Ovary (tissue), 9 donors: ENCODE measurements around the gene DIRAS1. TPM values are rescaled to one million over a fixed set of nuclear protein-coding genes. Genes with fewer than 3 reads are reported as not detected.
"Not testable (repeated sequence)": the region's sequence is repeated elsewhere in the genome, so short reads cannot be mapped to it uniquely, and the experiment has no call there.

Source experiments
- DNase-seq, 5 donors: peaks; one replicate each; pipeline ENCODE4 v3.0.0-alpha.2; 2019 to 2020
- H3K27ac ChIP-seq, 2 donors: fragments of 200-600 bp; one replicate each; pipeline versions ENCODE4 v1.5.1 to v1.8.0; 2019 to 2022
- H3K27me3 ChIP-seq: fragments of 200-600 bp; one replicate; pipeline ENCODE4 v1.8.0; 2022
- H3K36me3 ChIP-seq: fragments of 200-600 bp; sonication (generic); one replicate; pipeline ENCODE4 v1.5.1; 2019
- H3K4me1 ChIP-seq: one replicate; pipeline ENCODE4 v1.8.1; 2013; ENCODE audit warnings: mild to moderate bottlenecking, moderate library complexity; ENCODE audit not compliant: insufficient read depth
- H3K4me3 ChIP-seq: fragments of 200-600 bp; sonication (generic); one replicate; pipeline ENCODE4 v1.5.1; 2017
- H3K9me3 ChIP-seq, 2 donors: fragments of 200-600 bp in 1 of 2; sonication (generic) in 1 of 2; one replicate each; pipeline versions ENCODE4 v1.5.1 to v1.8.1; 2013 to 2019; ENCODE audit warnings: mild to moderate bottlenecking in 1 of 2, moderate library complexity in 1 of 2
- EP300 ChIP-seq: sonication (generic); formaldehyde crosslinking; IDR thresholded peaks from one replicate; pipeline ENCODE4 v1.6.1; 2017; ENCODE audit warnings: antibody characterized with exemption
- POLR2A ChIP-seq: fragments of 450-650 bp; IDR thresholded peaks from one replicate; pipeline ENCODE4 v1.6.1; 2017; ENCODE audit warnings: antibody characterized with exemption, mild to moderate bottlenecking, moderate library complexity
- WGBS, 3 donors: extraction: QIAGEN DNeasy Blood & Tissue Kit in 1 of 3; methylation state at CpG; one replicate each; pipeline versions ENCODE4 v1.1.5 to v1.1.7; 2013 to 2017; 5-methylcytosine and 5-hydroxymethylcytosine counted together
- intact Hi-C, 4 donors: fragments of 100-400 bp; cut with DNase I; formaldehyde crosslinking; loops; one replicate each; pipeline versions ENCODE4 v1.11.0 to v1.15.1; 2022 to 2023
- polyA plus RNA-seq, 2 donors: library from polyadenylated mRNA; stranded (reverse); fragments of 200-250 nt in 1 of 2; fragments of 350-450 nt in 1 of 2; fragmentation: Illumina TruSeq in 1 of 2; extraction: RNeasy Lipid Tissue Mini Kit (QIAGEN cat#74804) in 1 of 2; gene quantifications; one replicate each; pipeline ENCODE4 v1.2.3, GENCODE V29; 2013 to 2014
- total RNA-seq, 7 donors: library from RNA; depleted of rRNA in 2 of 7; stranded (reverse); fragments of >200 nt in 2 of 7; fragmentation: NEBNext Ultra II Directional in 3 of 7; extraction: Animal tissue kit (Norgen Biotek cat#: 25700) in 3 of 7; gene quantifications; one replicate each; pipeline versions ENCODE4 v1.1.0 to v1.2.4, GENCODE V29; 2016 to 2023
- TF ChIP-seq, protein P1 (sequence below), 3 donors: fragments of 450-650 bp in 2 of 3; fragments of 200-600 bp in 1 of 3; IDR thresholded peaks; one replicate each; pipeline versions ENCODE4 v1.5.1 to v1.8.0; 2016 to 2022; ENCODE audit warnings: antibody characterized with exemption in 3 of 3, mild to moderate bottlenecking in 1 of 3
- donor health status: DM: no; HTN: no; CAD: no; lungs with moderate emphysema.
- donor health status: DM: no; HTN: no; CAD: no.
- donor health status: Bipolar disorder and iron deficiency.
- donor health status: DM: yes; HTN: yes; CAD: no.
- donor health status: DM: no; HTN: no; CAD: no.
- donor health status: DM: yes; HTN: yes; CAD: no.

The DIRAS1 gene
- total and polyA plus RNA-seq, 9 donors, result 0.24 to 16.0 (median 5.7) TPM

DNA sequence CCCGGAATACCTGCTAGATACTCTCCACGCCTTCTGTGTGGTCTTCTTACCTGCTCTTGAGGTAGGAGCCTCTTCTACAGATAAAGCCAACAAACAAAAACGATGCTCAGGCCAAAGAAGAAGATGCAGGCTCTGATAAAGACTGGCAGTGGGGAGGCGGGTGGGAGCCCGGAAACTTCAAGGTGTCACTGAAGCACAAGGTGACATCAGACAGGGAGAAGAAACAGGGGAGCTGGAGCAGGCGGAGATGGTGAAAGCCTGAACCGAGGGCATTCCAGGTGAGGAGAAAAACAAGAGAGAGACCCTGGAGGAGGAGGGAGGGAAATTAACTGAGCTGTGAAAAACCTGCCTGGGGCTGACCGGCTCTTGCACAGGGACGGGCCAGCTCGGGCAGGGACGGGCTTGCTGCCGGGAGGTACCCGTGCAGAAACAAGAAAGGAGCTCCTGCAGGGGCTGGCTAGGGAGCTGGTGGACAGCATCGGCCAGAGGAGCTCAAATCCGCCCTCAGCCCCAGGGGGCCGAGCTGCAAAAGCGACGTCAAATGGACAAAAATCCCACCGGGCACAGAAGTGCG is 37.7 kb downstream of the DIRAS1 start:
- no peak for DNase-seq
- 85 to 89% (median 86%) methylated on average over 20 of the region's 20 CpGs for WGBS, 3 donors
- TF ChIP-seq, protein P1, sequence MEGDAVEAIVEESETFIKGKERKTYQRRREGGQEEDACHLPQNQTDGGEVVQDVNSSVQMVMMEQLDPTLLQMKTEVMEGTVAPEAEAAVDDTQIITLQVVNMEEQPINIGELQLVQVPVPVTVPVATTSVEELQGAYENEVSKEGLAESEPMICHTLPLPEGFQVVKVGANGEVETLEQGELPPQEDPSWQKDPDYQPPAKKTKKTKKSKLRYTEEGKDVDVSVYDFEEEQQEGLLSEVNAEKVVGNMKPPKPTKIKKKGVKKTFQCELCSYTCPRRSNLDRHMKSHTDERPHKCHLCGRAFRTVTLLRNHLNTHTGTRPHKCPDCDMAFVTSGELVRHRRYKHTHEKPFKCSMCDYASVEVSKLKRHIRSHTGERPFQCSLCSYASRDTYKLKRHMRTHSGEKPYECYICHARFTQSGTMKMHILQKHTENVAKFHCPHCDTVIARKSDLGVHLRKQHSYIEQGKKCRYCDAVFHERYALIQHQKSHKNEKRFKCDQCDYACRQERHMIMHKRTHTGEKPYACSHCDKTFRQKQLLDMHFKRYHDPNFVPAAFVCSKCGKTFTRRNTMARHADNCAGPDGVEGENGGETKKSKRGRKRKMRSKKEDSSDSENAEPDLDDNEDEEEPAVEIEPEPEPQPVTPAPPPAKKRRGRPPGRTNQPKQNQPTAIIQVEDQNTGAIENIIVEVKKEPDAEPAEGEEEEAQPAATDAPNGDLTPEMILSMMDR (IDR thresholded peaks at IDR 0.05), result no peak
- TF ChIP-seq POLR2A (no peak), EP300 (no peak)
- Histone ChIP-seq H3K9me3 (no peaks in the 10 kb centered on the region), H3K4me1 (peaks cover 2% of the 10 kb centered on the region), H3K27me3 (no peaks in the 10 kb centered on the region), H3K27ac (no peak overlapping the region), H3K36me3 (no peaks in the 10 kb centered on the region), H3K4me3 (no peak overlapping the region)
- intact Hi-C loops, result no loop called here

DNA sequence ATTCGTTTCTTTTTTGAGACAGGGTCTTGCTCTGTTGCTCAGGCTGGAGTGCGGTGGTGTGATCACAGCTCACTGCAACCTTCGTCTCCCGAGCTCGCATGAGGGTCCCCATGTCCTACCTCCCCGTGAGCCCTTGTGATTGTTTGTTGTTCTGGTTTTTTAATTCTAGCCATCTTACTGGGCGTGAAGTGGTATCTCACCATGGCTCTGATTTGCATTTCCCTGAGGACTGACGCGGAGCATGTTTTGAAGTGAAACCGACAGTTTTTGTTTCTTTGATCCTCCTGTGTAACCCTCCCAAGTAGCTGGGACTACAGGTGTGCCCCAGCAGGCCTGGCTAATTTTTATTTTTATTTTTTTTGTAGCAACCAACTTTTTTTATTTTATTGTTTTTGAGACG is 40.4 kb downstream of the DIRAS1 start:
- no peaks in the 10 kb centered on the region for H3K27me3 ChIP-seq
- peaks cover 5% of the 10 kb centered on the region for H3K4me1 ChIP-seq
- 85 to 93% (median 93%) methylated on average over 11 of the region's 11 CpGs for WGBS, 3 donors
- no peaks in the 10 kb centered on the region for H3K36me3 ChIP-seq
- intact Hi-C loops, result no loop called here
- TF ChIP-seq EP300 (no peak), POLR2A (no peak)
- TF ChIP-seq, protein P1 (IDR thresholded peaks at IDR 0.05), result no peak
- no peaks in the 10 kb centered on the region for H3K9me3 ChIP-seq
- no peak overlapping the region for H3K4me3 ChIP-seq
- DNase-seq, result no peak
- no peak overlapping the region for H3K27ac ChIP-seq

DNA sequence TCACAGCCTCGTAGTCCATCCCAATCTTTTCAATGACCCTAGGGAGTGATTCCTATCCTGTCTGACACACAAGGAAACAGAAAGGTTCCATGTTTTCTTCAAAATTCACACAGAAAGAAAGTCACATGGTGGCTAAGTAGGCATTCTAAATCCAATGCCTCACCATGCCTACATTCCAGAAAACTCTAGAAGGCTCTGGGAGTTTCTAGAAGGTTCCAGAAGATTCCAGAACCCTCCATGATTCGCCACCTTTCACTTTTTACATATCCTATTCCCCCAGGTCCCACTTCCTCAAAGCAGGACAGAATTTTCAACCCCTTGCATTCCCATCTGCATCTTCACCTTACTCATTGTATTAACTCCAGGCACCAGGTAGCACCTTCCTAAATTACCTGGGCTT is 41.7 kb downstream of the DIRAS1 start:
- WGBS, 3 donors, result 49 to 98% (median 94%) methylated on average over 2 of the region's 2 CpGs
- Histone ChIP-seq H3K27ac (no peak overlapping the region), H3K27me3 (no peaks in the 10 kb centered on the region)

DNA sequence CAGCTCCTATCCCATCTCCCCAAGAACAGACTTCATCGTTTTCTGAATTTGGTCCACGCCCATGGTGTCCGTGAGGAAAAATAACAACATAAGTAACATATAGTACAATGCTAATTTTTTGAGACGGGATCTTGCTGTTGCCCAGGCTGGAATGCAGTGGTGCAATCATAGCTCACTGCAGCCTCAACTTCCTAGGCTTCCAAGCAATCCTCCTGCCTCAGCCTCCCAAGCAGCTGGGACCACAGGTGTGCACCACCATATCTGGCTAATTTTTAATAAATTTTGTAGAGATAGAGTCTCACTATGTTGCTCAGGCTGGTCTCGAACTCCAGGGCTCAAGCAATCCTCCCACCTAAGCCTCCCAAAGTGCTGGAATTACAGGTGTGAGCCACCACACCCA is 42.2 kb downstream of the DIRAS1 start:
- H3K9me3 ChIP-seq, DNase-seq, H3K4me1 ChIP-seq, H3K4me3 ChIP-seq, H3K36me3 ChIP-seq, intact Hi-C loops, H3K27ac ChIP-seq, H3K27me3 ChIP-seq: not testable (repeated sequence)
- 73 to 94% (median 91%) methylated on average over 5 of the region's 5 CpGs for WGBS, 3 donors

More for the DNA sequence above, 41.7 kb downstream of the DIRAS1 start:
- intact Hi-C loops, result no loop called here
- no peaks in the 10 kb centered on the region for H3K36me3 ChIP-seq
- TF ChIP-seq POLR2A (no peak), EP300 (no peak)
- TF ChIP-seq, protein P1 (IDR thresholded peaks at IDR 0.05), result no peak
- no peak for DNase-seq
- peaks cover 7% of the 10 kb centered on the region for H3K4me1 ChIP-seq
- no peak overlapping the region for H3K4me3 ChIP-seq
- no peaks in the 10 kb centered on the region for H3K9me3 ChIP-seq

DNA sequence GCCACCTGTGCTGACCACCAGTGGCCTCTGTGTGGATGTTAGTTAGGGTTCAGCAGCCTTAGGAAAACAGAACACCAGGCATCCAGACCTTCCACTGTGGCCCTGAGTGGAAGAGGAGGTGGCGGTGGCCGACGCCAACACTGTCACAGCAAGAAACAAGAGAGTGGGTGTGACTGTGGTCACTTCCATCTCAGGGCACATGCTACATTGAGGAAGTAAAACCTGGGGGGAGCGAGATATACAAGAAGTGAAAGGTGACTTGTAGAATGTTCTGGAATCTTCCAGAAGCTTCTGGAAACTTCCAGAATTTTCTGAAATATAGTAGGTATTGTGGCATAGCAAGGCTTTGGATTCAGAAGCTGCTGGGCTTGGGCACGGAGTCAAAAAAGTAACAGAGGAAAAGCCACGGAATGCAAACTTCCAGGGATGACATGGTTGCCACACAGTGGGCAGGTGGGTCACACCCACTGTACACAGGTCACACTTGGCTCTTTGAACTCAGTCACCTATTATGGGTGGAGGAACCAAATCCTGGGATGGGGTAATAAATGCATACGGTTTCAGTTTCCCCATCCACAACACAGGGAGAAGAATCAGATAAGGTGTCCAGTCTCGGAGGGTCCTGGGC is 43.0 kb downstream of the DIRAS1 start:
- no peak overlapping the region for H3K4me3 ChIP-seq
- no peaks in the 10 kb centered on the region for H3K27me3 ChIP-seq
- intact Hi-C loops, result no loop called here
- H3K27ac ChIP-seq, result no peak overlapping the region
- peaks cover 7% of the 10 kb centered on the region for H3K4me1 ChIP-seq
- H3K36me3 ChIP-seq, result no peaks in the 10 kb centered on the region
- WGBS, 3 donors, result 82 to 89% (median 84%) methylated on average over 8 of the region's 8 CpGs
- TF ChIP-seq POLR2A (no peak), EP300 (no peak)
- TF ChIP-seq, protein P1 (IDR thresholded peaks at IDR 0.05), result no peak
- no peak for DNase-seq
- no peaks in the 10 kb centered on the region for H3K9me3 ChIP-seq
